ENCODE results near the gene TBL1XR1. TPM values are rescaled to one million over a fixed set of nuclear protein-coding genes. Genes with fewer than 3 reads are reported as not detected.

The TBL1XR1 gene
- total and polyA plus RNA-seq, 8 donors, result 14.1 to 93.0 (median 47.2) TPM

DNA sequence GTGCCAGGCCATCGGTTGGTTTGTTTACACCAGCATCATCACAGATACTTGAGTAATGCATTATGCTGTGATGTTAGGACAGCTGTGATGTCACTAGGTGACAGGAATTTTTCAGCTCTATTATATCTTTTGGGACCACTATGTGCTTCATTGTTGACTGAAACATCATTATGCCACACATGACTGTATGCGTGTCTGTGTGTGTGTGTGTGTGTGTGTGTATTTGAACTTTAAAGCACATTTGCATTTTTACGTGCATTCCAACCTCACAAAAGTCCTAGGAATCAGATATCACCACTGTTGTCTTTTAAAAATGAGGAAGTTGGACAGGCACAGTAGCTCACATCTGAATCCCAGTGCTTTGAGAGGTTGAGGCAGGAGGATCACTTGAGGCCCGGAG, 223.0 kb downstream of the TBL1XR1 start:
- Histone ChIP-seq H3K27me3 (no peaks in the 10 kb centered on the region), H3K36me3 (no peaks in the 10 kb centered on the region), H3K27ac (no peak overlapping the region), H3K4me1 (no peaks in the 10 kb centered on the region), H3K9me3 (no peaks in the 10 kb centered on the region), H3K4me3 (no peak overlapping the region)
- intact Hi-C loops (cut with DNase I), result no loop called here
- no peak for ATAC-seq
- no peak for FAIRE-seq
- TF ChIP-seq, protein P1, sequence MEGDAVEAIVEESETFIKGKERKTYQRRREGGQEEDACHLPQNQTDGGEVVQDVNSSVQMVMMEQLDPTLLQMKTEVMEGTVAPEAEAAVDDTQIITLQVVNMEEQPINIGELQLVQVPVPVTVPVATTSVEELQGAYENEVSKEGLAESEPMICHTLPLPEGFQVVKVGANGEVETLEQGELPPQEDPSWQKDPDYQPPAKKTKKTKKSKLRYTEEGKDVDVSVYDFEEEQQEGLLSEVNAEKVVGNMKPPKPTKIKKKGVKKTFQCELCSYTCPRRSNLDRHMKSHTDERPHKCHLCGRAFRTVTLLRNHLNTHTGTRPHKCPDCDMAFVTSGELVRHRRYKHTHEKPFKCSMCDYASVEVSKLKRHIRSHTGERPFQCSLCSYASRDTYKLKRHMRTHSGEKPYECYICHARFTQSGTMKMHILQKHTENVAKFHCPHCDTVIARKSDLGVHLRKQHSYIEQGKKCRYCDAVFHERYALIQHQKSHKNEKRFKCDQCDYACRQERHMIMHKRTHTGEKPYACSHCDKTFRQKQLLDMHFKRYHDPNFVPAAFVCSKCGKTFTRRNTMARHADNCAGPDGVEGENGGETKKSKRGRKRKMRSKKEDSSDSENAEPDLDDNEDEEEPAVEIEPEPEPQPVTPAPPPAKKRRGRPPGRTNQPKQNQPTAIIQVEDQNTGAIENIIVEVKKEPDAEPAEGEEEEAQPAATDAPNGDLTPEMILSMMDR (IDR thresholded peaks at IDR 0.05), result no peak
- no peak for DNase-seq
- whole genome bisulfite sequencing, 2 donors, result 80 to 81% methylated on average over 4 of the region's 4 CpGs

DNA sequence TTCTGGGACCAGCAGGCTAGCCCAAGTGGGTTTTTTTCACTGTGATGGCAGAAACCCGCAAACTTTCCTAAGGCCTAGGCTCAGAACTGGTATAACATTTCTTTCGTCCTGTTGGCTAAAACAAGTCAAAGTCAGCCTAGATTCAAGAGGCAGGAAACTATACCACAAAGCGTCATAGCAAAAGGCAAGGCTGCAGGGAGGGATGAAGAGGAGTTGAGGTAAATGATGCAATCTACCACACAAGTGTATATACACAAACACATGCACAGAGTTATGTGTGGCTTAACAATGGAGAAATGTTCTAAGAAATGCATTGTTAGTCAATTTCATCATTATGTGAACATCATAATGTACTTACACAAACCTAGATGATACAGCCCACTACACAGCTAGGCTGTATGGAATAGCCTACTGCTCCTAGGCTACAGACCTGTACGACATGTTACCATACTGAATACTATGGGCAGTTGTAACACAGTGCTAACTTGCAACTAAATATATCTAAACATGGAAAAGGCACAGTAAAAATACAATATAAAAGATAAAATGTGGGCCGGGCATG, 225.6 kb downstream of the TBL1XR1 start:
- Histone ChIP-seq H3K27ac (no peak overlapping the region), H3K4me1 (no peaks in the 10 kb centered on the region), H3K9me3 (no peaks in the 10 kb centered on the region), H3K36me3 (no peaks in the 10 kb centered on the region), H3K4me3 (no peak overlapping the region), H3K27me3 (no peaks in the 10 kb centered on the region)
- intact Hi-C loops (cut with DNase I), result no loop called here
- TF ChIP-seq, protein P1 (IDR thresholded peaks at IDR 0.05), result no peak
- no peak for FAIRE-seq
- no peak for DNase-seq
- 92 to 94% methylated on average over 5 of the region's 5 CpGs for WGBS, 2 donors
- no peak for ATAC-seq

DNA sequence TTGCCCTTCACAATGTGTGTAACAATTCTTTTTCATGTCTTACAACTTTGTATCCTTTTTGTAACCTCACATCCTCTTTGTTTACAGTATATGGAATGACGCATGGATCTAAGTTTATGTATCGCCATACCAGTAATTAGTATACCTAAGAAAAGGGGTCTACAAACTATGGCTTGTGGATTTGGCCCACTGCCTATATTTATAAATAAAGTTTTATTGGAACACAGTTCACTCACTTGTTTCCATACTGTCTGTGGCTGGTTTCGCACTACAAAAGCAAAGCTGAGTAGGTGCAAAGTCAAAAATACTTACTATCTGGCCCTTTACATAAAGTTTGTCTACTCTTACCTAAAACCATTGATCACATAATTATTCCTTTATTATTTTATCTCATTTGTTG, 226.5 kb downstream of the TBL1XR1 start:
- Histone ChIP-seq H3K27ac (no peak overlapping the region), H3K9me3 (no peaks in the 10 kb centered on the region), H3K4me1 (no peaks in the 10 kb centered on the region), H3K36me3 (no peaks in the 10 kb centered on the region), H3K27me3 (no peaks in the 10 kb centered on the region), H3K4me3 (no peak overlapping the region)
- DNase-seq, result no peak
- FAIRE-seq, result no peak
- intact Hi-C loops (cut with DNase I), result no loop called here
- TF ChIP-seq, protein P1 (IDR thresholded peaks at IDR 0.05), result no peak
- ATAC-seq, result no peak
- 97 to 98% methylated on average over 3 of the region's 3 CpGs for WGBS, 2 donors

DNA sequence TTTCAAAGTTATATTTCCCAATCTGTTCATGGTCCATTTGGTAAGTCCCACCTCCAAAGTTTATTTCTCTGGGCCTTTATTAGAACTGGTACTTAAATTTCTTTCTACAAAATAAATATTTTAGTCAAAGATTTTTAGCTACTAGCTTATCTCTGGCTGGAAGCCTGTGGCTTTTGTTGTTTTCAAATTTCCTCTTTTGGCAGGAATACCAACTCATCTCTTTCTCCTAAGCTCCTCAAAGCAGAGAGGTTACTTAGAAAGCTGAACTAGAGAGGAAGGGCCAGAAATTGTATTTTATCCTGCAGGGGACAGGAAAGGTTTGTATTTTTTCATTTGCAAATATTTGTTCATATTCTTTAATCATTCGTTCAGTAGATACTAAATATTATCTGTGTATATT, 227.8 kb downstream of the TBL1XR1 start:
- no peaks in the 10 kb centered on the region for H3K27me3 ChIP-seq
- intact Hi-C loops (cut with DNase I), result no loop called here
- H3K36me3 ChIP-seq, result no peaks in the 10 kb centered on the region
- FAIRE-seq, result no peak
- H3K9me3 ChIP-seq, result no peaks in the 10 kb centered on the region
- H3K27ac ChIP-seq, result no peak overlapping the region
- no peak for ATAC-seq
- 30 to 38% methylated on average over 1 of the region's 1 CpG for WGBS, 2 donors
- H3K4me3 ChIP-seq, result no peak overlapping the region
- DNase-seq, result no peak
- no peaks in the 10 kb centered on the region for H3K4me1 ChIP-seq
- TF ChIP-seq, protein P1 (IDR thresholded peaks at IDR 0.05), result no peak

Measured in pancreas (tissue), 10 donors.